ENCODE results near the gene SPN. TPM values are rescaled to one million over a fixed set of nuclear protein-coding genes. Genes with fewer than 3 reads are reported as not detected.

SPN gene
- total RNA-seq, 1 donor from 2014 or later: 1.5 TPM

DNA sequence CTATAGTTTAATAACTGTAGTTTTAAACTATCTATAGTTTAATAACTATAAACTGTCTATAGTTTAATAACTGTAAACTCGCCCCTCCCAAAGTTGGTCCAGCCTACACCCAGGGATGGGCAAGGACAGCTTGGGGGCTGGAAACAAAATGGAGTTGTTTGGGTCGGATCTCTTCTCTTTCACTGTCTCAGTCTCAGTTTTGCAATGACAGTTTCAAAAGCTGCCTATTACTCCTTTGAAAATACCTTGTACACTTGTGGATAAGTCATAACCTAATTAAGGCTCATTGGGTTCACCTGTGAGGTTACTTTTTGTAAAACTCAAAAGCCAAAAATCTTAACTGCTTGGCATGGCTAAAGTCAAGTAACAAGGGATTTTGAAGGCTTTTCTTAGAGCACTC, 51.3 kb downstream of the SPN start:
- DNase-seq (ENCODE audit: low spot score): no peak
- Mint-ChIP-seq H3K36me3 (ENCODE audit: low read depth, unreplicated experiment) (no peaks in the 10 kb centered on the region), H3K4me3 (ENCODE audit: unreplicated experiment) (no peak overlapping the region), H3K27me3 (ENCODE audit: unreplicated experiment) (peaks cover 6% of the 10 kb centered on the region), H3K9me3 (ENCODE audit: unreplicated experiment) (no peaks in the 10 kb centered on the region), H3K4me1 (ENCODE audit: unreplicated experiment) (peaks cover 12% of the 10 kb centered on the region), H3K27ac (ENCODE audit: unreplicated experiment) (no peak overlapping the region)
- TF ChIP-seq, protein P1, sequence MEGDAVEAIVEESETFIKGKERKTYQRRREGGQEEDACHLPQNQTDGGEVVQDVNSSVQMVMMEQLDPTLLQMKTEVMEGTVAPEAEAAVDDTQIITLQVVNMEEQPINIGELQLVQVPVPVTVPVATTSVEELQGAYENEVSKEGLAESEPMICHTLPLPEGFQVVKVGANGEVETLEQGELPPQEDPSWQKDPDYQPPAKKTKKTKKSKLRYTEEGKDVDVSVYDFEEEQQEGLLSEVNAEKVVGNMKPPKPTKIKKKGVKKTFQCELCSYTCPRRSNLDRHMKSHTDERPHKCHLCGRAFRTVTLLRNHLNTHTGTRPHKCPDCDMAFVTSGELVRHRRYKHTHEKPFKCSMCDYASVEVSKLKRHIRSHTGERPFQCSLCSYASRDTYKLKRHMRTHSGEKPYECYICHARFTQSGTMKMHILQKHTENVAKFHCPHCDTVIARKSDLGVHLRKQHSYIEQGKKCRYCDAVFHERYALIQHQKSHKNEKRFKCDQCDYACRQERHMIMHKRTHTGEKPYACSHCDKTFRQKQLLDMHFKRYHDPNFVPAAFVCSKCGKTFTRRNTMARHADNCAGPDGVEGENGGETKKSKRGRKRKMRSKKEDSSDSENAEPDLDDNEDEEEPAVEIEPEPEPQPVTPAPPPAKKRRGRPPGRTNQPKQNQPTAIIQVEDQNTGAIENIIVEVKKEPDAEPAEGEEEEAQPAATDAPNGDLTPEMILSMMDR (IDR thresholded peaks at IDR 0.05; ENCODE audit: unreplicated experiment): no peak

DNA sequence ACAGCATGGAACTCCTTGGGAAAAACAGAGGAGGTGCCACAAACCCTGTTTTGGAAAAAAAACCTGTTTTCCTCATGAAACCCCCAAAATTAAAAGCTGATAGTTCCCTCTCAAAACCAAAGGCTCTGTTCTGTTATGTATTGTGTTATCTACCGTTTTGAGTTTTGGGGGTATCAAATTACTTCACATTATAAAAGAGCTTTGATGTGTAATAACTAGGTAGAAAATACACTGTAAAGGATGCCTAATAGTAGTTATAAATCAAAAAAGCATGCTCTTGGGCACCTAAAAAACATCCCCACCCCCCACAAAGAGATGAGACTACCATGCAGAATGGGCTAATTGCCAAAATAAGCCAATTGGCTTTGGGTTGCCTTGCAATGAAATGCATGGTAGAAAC, 51.9 kb downstream of the SPN start:
- Mint-ChIP-seq H3K9me3 (ENCODE audit: unreplicated experiment) (no peaks in the 10 kb centered on the region), H3K4me1 (ENCODE audit: unreplicated experiment) (peaks cover 8% of the 10 kb centered on the region), H3K27ac (ENCODE audit: unreplicated experiment) (no peak overlapping the region), H3K4me3 (ENCODE audit: unreplicated experiment) (no peak overlapping the region), H3K27me3 (ENCODE audit: unreplicated experiment) (peaks cover 3% of the 10 kb centered on the region), H3K36me3 (ENCODE audit: low read depth, unreplicated experiment) (no peaks in the 10 kb centered on the region)
- DNase-seq (ENCODE audit: low spot score): no peak
- TF ChIP-seq, protein P1 (IDR thresholded peaks at IDR 0.05; ENCODE audit: unreplicated experiment): no peak

DNA sequence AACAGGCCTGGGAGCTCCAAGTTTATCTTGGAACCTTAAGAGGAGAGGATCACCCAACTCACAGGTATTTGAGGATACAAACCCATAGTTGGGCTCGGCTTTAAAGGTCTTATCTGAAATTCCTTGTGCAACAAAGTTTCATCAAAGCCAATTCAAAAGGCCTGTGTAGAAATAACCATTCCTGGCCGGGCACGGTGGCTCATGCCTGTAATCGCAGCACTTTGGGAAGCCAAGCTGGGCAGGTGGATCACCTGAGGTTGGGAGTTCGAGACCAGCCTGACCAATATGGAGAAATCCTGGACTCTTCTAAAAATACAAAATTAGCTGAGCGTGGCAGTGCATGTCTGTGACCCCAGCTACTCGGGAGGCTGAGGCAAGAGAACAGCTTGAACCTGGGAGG, 54.1 kb downstream of the SPN start:
- TF ChIP-seq, protein P1 (IDR thresholded peaks at IDR 0.05; ENCODE audit: unreplicated experiment): no peak
- no peaks in the 10 kb centered on the region for H3K9me3 Mint-ChIP-seq (ENCODE audit: unreplicated experiment)
- no peaks in the 10 kb centered on the region for H3K4me1 Mint-ChIP-seq (ENCODE audit: unreplicated experiment)
- DNase-seq (ENCODE audit: low spot score): no peak
- no peak overlapping the region for H3K4me3 Mint-ChIP-seq (ENCODE audit: unreplicated experiment)
- H3K36me3 Mint-ChIP-seq (ENCODE audit: low read depth, unreplicated experiment): no peaks in the 10 kb centered on the region
- H3K27me3 Mint-ChIP-seq (ENCODE audit: unreplicated experiment): peaks cover 2% of the 10 kb centered on the region
- H3K27ac Mint-ChIP-seq (ENCODE audit: unreplicated experiment): no peak overlapping the region

DNA sequence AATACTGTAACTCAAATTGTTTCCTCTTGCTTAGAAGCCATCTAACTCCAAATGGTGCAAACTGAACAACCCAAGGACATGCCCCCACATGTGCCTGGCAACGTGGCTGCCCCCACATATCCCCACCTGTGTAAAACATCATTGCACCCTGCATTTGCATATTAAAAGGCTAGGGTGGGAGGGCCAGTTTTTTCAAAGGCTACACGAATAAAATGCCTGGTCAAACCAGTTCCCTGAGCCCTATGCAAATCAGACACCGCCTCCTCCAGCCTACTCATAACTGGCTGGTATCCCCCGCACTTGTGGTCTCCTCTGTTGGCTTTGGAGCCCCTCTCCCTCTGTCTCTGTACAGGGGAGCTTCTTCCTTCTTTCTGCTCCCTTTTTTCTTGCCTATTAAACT, 56.0 kb downstream of the SPN start:
- no peak overlapping the region for H3K27ac Mint-ChIP-seq (ENCODE audit: unreplicated experiment)
- no peaks in the 10 kb centered on the region for H3K9me3 Mint-ChIP-seq (ENCODE audit: unreplicated experiment)
- peaks cover 2% of the 10 kb centered on the region for H3K27me3 Mint-ChIP-seq (ENCODE audit: unreplicated experiment)
- TF ChIP-seq, protein P1 (IDR thresholded peaks at IDR 0.05; ENCODE audit: unreplicated experiment): no peak
- no peaks in the 10 kb centered on the region for H3K36me3 Mint-ChIP-seq (ENCODE audit: low read depth, unreplicated experiment)
- no peak overlapping the region for H3K4me3 Mint-ChIP-seq (ENCODE audit: unreplicated experiment)
- DNase-seq (ENCODE audit: low spot score): no peak
- H3K4me1 Mint-ChIP-seq (ENCODE audit: unreplicated experiment): no peaks in the 10 kb centered on the region

Other genes starting within 250 kb of the SPN start
- 5.5 TPM for gene BOLA2, start 208.9 kb upstream of the SPN start, total RNA-seq (ENCODE audit: unreplicated experiment)
- gene SLX1B, start 208.7 kb upstream of the SPN start, total RNA-seq (ENCODE audit: unreplicated experiment): 28.5 TPM
- 4.2 TPM for gene SULT1A4, start 203.3 kb upstream of the SPN start, total RNA-seq (ENCODE audit: unreplicated experiment)
- 72.6 TPM for gene NPIPB12, start 156.8 kb upstream of the SPN start, total RNA-seq (ENCODE audit: unreplicated experiment)
- gene QPRT, start 15.9 kb downstream of the SPN start, total RNA-seq (ENCODE audit: unreplicated experiment): 30.4 TPM
- gene C16orf54, start 82.7 kb downstream of the SPN start, total RNA-seq (ENCODE audit: unreplicated experiment): not detected
- gene ZG16, start 115.0 kb downstream of the SPN start, total RNA-seq (ENCODE audit: unreplicated experiment): not detected
- gene KIF22, start 127.5 kb downstream of the SPN start, total RNA-seq (ENCODE audit: unreplicated experiment): 40.7 TPM
- 407 TPM for gene MAZ, start 143.3 kb downstream of the SPN start, total RNA-seq (ENCODE audit: unreplicated experiment)
- gene PRRT2, start 148.9 kb downstream of the SPN start, total RNA-seq (ENCODE audit: unreplicated experiment): 15.0 TPM
- 38.6 TPM for gene PAGR1, start 152.9 kb downstream of the SPN start, total RNA-seq (ENCODE audit: unreplicated experiment)
- 2.0 TPM for gene MVP, start 157.2 kb downstream of the SPN start, total RNA-seq (ENCODE audit: unreplicated experiment)
- 85.0 TPM for gene CDIPT, start 200.0 kb downstream of the SPN start, total RNA-seq (ENCODE audit: unreplicated experiment)
- gene SEZ6L2, start 236.3 kb downstream of the SPN start, total RNA-seq (ENCODE audit: unreplicated experiment): 34.2 TPM
- 3.0 TPM for gene ASPHD1, start 237.2 kb downstream of the SPN start, total RNA-seq (ENCODE audit: unreplicated experiment)

Measured in endothelial cell (in vitro differentiated cells).